ENCODE data around the gene SLC1A2.

The SLC1A2 gene

DNA sequence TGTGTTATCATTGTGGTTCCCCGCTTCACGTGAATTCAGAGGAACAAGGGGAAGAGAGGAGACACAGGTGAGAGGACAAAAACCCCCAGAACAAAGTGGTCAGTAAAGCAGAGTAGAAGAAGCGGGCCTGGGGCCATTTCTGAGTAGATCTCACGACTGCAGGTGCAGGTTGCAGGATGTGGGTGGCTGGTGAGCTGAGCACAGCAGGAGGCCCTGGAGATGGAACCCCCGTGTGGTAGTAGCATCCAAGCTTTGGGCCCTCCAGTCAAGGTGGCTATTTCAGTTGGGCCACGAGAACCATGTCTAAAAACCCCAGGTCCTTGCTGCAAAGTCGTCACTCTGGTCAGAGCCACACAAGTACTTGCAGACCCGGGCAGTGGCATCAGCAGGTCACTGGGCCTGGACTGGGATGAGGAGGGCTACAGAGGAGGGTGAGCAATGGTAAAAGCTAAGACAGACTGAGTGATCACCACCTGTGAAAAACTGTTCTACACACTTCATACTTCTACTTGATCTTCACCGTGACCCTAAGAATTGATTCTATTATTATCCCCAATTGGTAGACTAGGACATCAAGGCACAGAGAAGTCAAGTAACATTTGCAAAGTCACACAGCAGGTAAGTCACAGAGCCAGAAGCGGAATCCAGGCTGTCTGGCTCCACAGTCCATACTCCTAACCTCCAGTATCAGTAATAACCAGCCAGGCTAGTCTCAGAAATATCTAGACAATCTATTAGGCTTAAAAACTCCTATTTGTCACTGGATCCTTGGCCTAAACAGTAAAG is 43.8 kb downstream of the SLC1A2 start:
- no peak for DNase-seq

DNA sequence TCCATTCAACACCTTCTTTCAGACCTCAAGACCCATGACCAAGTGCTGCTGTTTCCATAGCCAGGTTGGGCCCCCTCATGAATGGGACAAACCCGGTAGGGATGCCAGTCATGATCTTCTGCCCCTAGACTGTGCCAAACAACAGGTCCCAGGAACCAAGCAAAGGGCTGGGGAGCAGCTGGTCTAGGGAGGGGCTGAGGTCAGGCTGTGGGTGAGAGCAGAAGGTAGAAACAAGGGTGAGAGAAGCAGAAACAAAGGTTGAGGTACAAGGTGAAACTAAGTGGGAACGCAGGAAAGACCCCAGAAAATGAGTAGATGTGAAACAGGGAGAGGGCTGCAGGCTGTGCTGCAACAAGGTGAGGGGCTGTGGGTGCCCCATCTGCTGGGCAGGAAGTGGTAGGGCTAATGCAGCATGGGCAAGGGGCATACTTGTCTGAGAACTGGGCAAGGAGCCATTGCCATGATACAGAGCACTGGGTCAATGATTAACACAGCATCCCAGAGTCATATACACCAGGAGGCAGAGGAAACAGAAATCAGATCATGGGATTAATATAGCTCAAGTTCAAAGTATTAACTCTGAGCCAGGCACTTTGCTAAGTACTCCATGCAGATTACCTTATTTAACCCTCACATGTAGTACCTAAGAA is 45.9 kb downstream of the SLC1A2 start:
- DNase-seq = no peak

- no peak for DNase-seq
Measured at GRCh38 chr11:35372565-35373283, 46.6 kb downstream of the SLC1A2 start.

- DNase-seq = no peak
Measured at GRCh38 chr11:35367491-35367890, 51.9 kb downstream of the SLC1A2 start.

- DNase-seq = no peak
Measured at GRCh38 chr11:35366798-35367197, 52.6 kb downstream of the SLC1A2 start.

GRCh38 chr11:35365961-35366360 is 53.4 kb downstream of the SLC1A2 start:
- DNase-seq = no peak

DNA sequence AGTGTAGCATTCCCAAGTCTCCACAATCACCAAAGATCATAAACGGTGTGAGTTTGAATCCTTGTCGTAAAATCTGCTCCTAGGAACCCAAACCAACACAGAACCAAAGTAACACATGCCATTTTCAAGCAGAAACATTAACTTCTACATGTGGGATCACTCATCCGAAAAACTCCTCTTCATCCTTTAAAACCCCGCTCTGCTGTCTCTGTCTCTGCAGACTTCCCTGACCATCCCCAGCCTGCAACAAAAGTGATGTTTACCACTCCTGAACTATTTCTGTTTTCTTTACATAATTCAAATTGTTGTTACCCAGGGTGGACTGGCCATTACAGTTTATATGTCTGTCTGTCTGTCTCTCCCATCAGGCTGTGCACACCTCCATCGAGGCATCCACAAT is 54.0 kb downstream of the SLC1A2 start:
- DNase-seq = no peak

- DNase-seq = no peak
Measured at GRCh38 chr11:35363854-35364780, 55.2 kb downstream of the SLC1A2 start.

DNA sequence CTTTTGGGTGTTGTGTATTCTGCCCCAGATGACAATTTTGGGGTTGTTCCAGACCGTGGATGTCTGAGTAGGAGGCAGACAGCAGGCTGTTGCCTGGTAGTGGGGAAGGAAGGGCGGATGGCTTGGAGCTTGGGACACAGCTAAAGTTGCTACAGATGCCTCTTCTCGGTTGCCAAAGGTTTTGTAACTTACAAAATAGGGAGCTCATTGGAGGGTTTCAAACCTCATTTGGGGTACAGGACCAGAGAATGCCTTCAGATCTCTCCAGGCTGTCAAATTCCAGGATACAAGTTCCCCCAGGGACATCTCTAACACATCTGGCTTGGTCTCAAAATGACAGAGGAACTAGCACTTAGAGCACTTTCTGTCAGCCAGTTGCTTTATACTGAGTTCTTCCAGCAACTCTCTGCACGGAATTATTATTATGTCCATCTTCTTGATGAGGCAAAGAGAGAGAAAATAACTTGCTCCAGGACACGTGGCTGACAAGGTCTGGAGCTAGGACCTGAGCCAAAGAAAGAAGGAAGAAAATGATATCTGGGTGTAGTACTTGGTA is 56.0 kb downstream of the SLC1A2 start:
- DNase-seq = no peak

DNA sequence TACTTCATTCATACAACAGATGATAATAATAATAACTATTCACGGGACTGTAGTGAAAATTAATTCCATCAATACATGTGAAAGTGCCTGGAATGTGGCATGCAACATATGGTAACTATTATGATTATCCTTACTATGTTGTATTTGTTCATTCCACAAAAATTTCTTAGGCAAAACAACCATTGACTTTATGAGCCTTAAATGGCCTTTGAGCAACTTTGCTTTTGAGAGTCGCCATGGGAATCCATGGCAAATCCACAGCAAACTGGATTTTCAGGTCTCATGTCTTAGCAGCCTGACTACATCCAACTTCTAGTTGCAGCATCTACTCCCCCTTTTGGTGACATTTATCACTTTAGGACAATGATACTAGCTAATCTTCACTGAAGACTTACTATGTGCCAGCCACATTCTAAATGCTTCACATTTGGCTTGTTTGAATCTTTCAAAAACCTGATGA is 56.8 kb downstream of the SLC1A2 start:
- DNase-seq = no peak

DNA sequence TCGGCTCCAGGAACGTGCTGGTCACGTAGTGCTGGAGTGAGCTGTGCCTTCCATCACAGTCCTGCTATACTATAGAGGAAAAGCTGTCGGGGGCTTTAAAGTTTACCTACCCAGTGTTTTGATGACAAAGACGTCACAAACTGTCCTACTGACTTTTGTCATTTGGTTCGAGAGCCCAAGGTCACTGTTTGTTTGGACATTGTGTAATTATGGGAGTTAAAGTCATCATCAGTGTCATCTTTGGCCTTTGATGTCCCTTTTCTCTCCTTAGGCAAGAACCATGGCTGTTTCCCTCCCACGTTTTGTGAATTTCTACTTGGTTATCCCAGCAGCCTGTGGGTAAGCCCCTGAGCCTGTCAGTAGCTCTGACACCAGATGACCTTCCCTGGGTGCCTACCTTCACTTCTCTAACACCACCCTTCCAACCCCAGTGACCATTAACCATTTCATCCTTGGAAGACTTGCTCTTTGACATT is 59.3 kb downstream of the SLC1A2 start:
- no peak for DNase-seq

DNA sequence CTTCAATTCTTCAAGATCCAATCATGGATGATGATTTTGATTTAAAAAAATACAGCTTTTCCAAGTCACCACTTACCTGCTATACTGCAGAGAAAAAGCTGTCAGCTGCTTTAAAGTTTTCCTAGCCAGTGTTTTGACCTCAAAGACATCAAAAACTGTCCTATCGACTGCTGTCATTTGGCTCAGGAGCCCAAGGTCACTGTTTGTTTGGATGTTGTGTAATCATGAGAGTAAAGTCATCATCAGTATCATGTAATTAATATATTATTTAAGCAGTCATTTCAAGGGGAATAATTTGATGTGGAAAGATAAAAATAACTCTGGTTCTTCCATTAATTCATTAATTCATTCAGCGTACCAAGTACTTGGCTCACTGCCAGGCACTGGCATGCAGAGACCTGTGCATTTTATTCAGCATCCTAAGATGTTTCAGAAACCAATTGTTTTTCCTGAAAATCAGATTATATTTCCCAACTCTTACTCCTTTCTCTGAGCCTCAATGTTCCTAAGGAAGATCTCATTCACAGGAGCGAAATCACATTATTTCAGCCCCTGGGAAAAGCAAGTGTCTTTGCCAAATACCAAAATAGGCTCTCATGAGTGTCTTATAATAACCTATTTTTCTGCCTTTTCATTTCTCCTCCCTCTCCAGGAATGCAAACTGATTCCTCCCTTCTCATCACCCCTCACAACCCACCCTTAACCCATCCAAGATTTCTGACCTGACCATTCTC is 59.9 kb downstream of the SLC1A2 start:
- no peak for DNase-seq

DNA sequence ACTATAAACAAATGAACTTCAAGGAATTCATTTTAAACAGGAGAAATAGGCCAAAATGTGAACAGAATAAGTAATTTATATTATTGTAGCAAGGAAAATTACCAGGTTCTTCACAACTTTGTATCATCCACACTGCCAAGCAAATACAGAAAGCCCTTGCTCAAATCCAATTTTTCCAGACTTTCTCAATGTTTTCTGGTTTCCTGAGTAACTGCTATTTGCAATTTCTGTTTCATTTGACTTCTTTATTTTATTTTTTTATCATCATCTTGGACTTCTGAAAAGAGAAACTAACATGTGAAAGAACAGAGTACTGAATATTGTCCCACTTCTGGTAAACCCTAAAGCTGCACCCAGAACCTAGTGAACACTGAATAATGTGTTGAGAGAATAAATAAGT is 61.0 kb downstream of the SLC1A2 start:
- DNase-seq = no peak

DNA sequence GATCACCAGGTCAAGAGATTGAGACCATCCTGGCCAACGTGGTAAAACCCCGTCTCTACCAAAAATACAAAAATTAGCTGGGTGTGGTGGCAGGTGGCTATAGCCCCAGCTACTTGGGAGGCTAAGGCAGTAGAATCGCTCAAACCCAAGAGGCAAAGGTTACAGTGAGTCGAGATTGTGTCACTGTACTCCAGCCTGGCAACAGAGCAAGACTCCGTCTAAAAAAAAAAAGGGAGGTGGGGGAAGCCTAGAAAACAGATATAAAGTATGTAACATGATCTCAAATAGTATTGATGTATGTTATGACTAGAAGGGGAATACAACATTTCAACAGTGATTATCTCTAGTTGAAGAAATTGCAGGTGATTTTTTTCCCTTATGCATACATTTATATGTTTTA is 61.4 kb downstream of the SLC1A2 start:
- DNase-seq = no peak

- DNase-seq = no peak
Measured at GRCh38 chr11:35355102-35355749, 64.1 kb downstream of the SLC1A2 start.

- DNase-seq = no peak
Measured at GRCh38 chr11:35354644-35355043, 64.7 kb downstream of the SLC1A2 start.

DNA sequence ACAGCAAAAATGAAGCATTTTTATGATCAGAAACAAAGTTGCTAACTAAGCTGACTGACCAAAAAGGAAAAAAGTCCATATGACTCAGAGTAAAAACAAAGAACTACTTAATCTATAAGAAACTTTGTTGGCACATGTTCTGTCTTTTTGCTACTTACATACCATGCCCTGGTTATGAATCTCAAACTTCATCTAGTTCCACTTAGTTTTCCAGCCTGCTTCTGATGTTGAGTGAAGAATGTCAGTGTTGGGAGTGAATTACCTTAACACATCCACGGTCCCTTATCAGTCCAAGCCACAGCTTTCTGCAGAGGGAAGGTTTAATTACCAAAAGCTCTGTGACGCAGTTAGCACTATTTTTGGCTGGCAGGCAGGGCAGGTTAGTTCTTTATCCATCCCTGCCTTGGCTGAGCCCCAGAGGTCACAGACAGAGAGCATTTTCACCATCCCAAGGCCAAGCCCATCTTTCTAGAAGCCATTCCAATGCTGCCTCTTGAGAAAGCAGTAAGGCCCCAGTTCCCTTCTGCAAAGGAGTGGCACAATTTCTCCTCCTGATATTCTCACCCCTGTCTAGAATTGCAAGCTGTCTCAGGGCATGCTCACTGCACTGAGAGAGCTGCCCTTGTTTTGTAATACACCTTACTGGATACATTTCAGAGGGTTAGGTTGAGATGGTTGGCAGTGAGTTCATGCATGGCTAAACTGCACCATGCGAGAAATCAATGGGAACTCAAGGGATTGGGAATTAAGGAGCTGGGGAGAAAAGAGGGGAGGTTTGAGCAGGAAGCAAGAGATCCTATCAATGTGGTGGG is 67.1 kb downstream of the SLC1A2 start:
- DNase-seq = no peak

DNA sequence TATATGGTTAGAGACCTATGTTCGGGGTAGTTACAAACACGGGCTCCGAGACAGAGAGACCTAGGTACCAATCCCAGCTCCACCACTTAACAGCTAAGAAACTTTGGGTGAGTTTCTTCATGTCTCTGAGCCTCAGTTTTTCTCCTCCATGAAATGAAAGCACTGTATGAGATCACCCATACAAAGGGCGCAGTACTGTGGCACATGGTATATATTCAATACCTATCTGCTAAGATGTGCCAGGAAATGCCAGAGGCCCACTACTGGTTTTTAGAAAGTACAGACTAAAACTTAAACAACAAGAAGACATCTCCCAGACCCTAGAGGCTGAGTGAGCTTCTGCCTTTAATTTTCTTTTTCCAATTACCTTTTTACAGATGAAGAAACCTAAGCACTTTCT is 69.5 kb downstream of the SLC1A2 start:
- DNase-seq = no peak

GRCh38 chr11:35348898-35349687 is 70.3 kb downstream of the SLC1A2 start:
- DNase-seq = no peak
